Activated CD8-positive, alpha-beta T cell treated with anti-CD3 and anti-CD28 coated beads for 36 hours (primary cell): ENCODE data around the gene GSTT2. TPM values are rescaled to one million over a fixed set of nuclear protein-coding genes. Genes with fewer than 3 reads are reported as not detected.
"Not testable (repeated sequence)": the region's sequence is repeated elsewhere in the genome, so short reads cannot be mapped to it uniquely, and the experiment has no call there.

ENCODE experiments used
- ATAC-seq: fragments of 200-7000 bp; cut with Tn5 transposase; one replicate; pipeline ENCODE4 v1.10.0; 2021; ENCODE audit warnings: mild to moderate bottlenecking, moderate library complexity
- CTCF ChIA-PET: fragments of 350-600 bp; sonication (Branson Sonifier 250); formaldehyde crosslinking; loops from one replicate; lab custom pipeline; 2021; ENCODE audit warnings: antibody characterized with exemption; lab: Charles Lee
- POLR2A ChIA-PET: fragments of 350-600 bp; sonication (Branson Sonifier 250); formaldehyde crosslinking; loops from one replicate; lab custom pipeline; 2021; ENCODE audit warnings: antibody characterized with exemption; lab: Charles Lee
- DNase-seq: peaks from one replicate; pipeline ENCODE4 v3.0.0-alpha.2; 2020
- H3K27ac Mint-ChIP-seq: one replicate; pipeline ENCODE4 v1.8.0; 2021; ENCODE audit warnings: mild to moderate bottlenecking, mixed read lengths
- H3K27me3 Mint-ChIP-seq: one replicate; pipeline ENCODE4 v1.8.0; 2021; ENCODE audit warnings: mixed read lengths
- H3K36me3 Mint-ChIP-seq: one replicate; pipeline ENCODE4 v1.8.0; 2021; ENCODE audit warnings: low read depth, mixed read lengths
- H3K4me1 Mint-ChIP-seq: one replicate; pipeline ENCODE4 v1.8.0; 2021; ENCODE audit warnings: low read depth, mixed read lengths
- H3K4me3 Mint-ChIP-seq: one replicate; pipeline ENCODE4 v1.8.0; 2021; ENCODE audit warnings: mild to moderate bottlenecking, moderate library complexity, mixed read lengths
- H3K9me3 Mint-ChIP-seq: one replicate; pipeline ENCODE4 v1.8.0; 2021; ENCODE audit warnings: mixed read lengths
- CTCF ChIP-seq: fragments of 200-600 bp; IDR thresholded peaks from one replicate; pipeline ENCODE4 v1.8.0; 2022; ENCODE audit warnings: antibody characterized with exemption, mild to moderate bottlenecking
- intact Hi-C: fragments of 100-400 bp; cut with micrococcal nuclease; formaldehyde crosslinking; loops from one replicate; pipeline ENCODE4 v1.10.0; 2022
- total RNA-seq, 2 experiments: library from RNA; stranded (reverse); gene quantifications; one replicate each; pipeline ENCODE4 v1.2.3, GENCODE V29; 2021

GSTT2 gene
- total RNA-seq, 2 experiments from 2014 or later = not detected

GRCh38 chr22:23984430-23984829 is 4.5 kb downstream of the GSTT2 start:
- Mint-ChIP-seq H3K4me3 (no peak overlapping the region), H3K27me3 (no peaks in the 10 kb centered on the region), H3K9me3 (no peaks in the 10 kb centered on the region), H3K36me3 (no peaks in the 10 kb centered on the region), H3K27ac (no peak overlapping the region), H3K4me1 (no peaks in the 10 kb centered on the region)
- intact Hi-C loops = no loop called here
- ATAC-seq = no peak
- no peak for TF ChIP-seq CTCF
- CTCF ChIA-PET = no interaction called here
- DNase-seq = no peak
- POLR2A ChIA-PET = no interaction called here

- H3K9me3 Mint-ChIP-seq, DNase-seq, H3K4me1 Mint-ChIP-seq, intact Hi-C loops, POLR2A ChIA-PET, H3K27me3 Mint-ChIP-seq, CTCF ChIA-PET, H3K36me3 Mint-ChIP-seq, ATAC-seq, H3K4me3 Mint-ChIP-seq, H3K27ac Mint-ChIP-seq: not testable (repeated sequence)
Measured at GRCh38 chr22:23986089-23986488, 6.2 kb downstream of the GSTT2 start.

- CTCF ChIA-PET, POLR2A ChIA-PET, H3K27me3 Mint-ChIP-seq, H3K27ac Mint-ChIP-seq, intact Hi-C loops, H3K4me1 Mint-ChIP-seq, DNase-seq, ATAC-seq, H3K9me3 Mint-ChIP-seq, H3K4me3 Mint-ChIP-seq, H3K36me3 Mint-ChIP-seq: not testable (repeated sequence)
Measured at GRCh38 chr22:23986538-23987178, 6.7 kb downstream of the GSTT2 start.

- peak; percentile 39 for ATAC-seq
- H3K36me3 Mint-ChIP-seq, H3K4me1 Mint-ChIP-seq, POLR2A ChIA-PET, H3K27me3 Mint-ChIP-seq, H3K27ac Mint-ChIP-seq, intact Hi-C loops, H3K4me3 Mint-ChIP-seq, H3K9me3 Mint-ChIP-seq, CTCF ChIA-PET, DNase-seq: not testable (repeated sequence)
Measured at GRCh38 chr22:23989583-23990244, 9.8 kb downstream of the GSTT2 start.

- POLR2A ChIA-PET, H3K27ac Mint-ChIP-seq, H3K27me3 Mint-ChIP-seq, H3K9me3 Mint-ChIP-seq, CTCF ChIA-PET, ATAC-seq, H3K36me3 Mint-ChIP-seq, DNase-seq, intact Hi-C loops, H3K4me3 Mint-ChIP-seq, H3K4me1 Mint-ChIP-seq: not testable (repeated sequence)
Measured at GRCh38 chr22:23993080-23993479, 13.1 kb downstream of the GSTT2 start.

DNA sequence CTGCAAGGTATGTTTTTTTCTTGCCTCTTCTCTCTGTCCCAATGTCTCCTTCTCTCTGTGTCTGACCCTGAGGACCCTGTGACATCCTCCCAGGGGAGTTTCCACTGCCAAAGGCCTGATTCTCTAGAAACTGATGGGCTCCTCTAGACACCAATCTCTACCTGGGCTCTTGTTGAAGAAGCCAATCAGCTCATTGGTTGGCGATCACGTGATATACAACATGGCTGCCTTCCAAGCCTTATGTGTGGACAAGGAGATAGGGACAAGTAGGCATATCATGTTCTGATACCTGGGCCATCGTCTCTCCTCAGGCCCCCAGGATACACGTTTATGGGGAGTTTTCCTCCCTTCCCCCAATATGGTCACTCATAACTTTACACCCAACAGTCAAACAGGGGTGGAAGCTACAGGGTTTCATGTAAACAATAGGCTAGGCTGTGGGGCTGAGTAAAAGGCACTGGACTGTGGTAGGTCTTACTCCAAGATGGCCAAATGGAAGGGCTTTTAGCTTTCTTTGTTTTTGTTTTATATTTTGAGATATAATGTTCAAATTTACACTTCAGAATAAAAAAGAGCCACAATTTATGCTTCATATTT is 13.7 kb downstream of the GSTT2 start:
- H3K4me3 Mint-ChIP-seq, intact Hi-C loops, H3K36me3 Mint-ChIP-seq, H3K4me1 Mint-ChIP-seq, CTCF ChIA-PET, H3K27ac Mint-ChIP-seq, H3K9me3 Mint-ChIP-seq, H3K27me3 Mint-ChIP-seq: not testable (repeated sequence)
- ATAC-seq (peak; percentile 42), DNase-seq (peak; percentile 29)
- POLR2A ChIA-PET = interaction anchor here (1.3 kb wide), 1 partner anchor 10 kb away, joined by 3 read pairs; no protein-coding TSS in a partner anchor

GRCh38 chr22:23997092-23997491 is 17.2 kb downstream of the GSTT2 start:
- Mint-ChIP-seq H3K36me3 (no peaks in the 10 kb centered on the region), H3K9me3 (no peaks in the 10 kb centered on the region), H3K27me3 (peaks cover 2% of the 10 kb centered on the region), H3K27ac (no peak overlapping the region), H3K4me1 (no peaks in the 10 kb centered on the region), H3K4me3 (no peak overlapping the region)
- ChIA-PET POLR2A (no interaction called here), CTCF (no interaction called here)
- no peak for TF ChIP-seq CTCF
- no peak for DNase-seq
- intact Hi-C loops = no loop called here
- ATAC-seq = no peak

- intact Hi-C loops, H3K9me3 Mint-ChIP-seq: not testable (repeated sequence)
Measured at GRCh38 chr22:23999779-24000178, 19.8 kb downstream of the GSTT2 start.

More at GRCh38 chr22:23999779-24000178, 19.8 kb downstream of the GSTT2 start:
- POLR2A ChIA-PET, ATAC-seq, H3K4me1 Mint-ChIP-seq, H3K4me3 Mint-ChIP-seq, H3K27ac Mint-ChIP-seq, H3K36me3 Mint-ChIP-seq, H3K27me3 Mint-ChIP-seq, DNase-seq, CTCF ChIA-PET: not testable (repeated sequence)
